HuH-7.5 (cell line): ENCODE data around the gene PPM1E.
"Not testable (repeated sequence)": the region's sequence is repeated elsewhere in the genome, so short reads cannot be mapped to it uniquely, and the experiment has no call there.

Experiments
- DNase-seq: peaks from one replicate; pipeline ENCODE4 v3.0.0; 2011; ENCODE audit warnings: low spot score

Gene PPM1E

DNA sequence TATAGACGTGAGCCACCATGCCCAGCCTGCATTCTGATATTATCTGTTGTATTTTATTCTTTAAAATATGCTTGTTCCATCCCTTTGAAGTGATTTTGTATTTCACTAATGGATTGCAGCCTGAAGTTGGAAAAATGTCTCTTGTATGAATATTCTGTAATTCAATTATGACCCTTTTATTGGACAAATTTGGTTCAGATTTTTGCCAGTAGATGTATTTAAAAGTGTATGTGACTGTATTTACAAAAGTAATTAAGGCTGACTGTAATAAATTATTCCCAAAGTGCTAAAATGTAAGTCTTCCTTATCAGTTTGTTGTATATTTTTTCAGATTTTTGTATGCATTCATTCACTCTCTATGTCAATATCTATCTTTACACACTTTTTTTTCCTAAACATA is 23.8 kb downstream of the PPM1E start:
- no peak for DNase-seq

DNA sequence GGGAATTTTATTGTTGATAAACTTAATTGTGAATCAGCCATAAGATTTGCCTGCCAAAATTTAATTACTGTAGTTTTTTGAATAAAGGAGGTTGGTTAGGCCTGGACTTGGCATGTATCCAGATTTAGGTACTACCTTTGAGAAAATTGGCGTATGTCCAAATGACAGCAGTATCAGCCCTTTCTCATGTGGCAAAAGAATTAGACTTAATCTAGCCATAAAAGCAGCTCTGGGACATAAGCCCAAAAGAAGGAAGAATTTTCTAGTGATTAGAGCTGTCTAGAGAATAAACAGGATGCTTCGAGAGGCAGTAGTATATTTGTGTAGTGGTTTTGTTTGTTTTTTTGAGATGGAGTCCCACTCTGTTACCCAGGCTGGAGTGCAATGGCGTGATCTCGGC is 27.7 kb downstream of the PPM1E start:
- DNase-seq = no peak

DNA sequence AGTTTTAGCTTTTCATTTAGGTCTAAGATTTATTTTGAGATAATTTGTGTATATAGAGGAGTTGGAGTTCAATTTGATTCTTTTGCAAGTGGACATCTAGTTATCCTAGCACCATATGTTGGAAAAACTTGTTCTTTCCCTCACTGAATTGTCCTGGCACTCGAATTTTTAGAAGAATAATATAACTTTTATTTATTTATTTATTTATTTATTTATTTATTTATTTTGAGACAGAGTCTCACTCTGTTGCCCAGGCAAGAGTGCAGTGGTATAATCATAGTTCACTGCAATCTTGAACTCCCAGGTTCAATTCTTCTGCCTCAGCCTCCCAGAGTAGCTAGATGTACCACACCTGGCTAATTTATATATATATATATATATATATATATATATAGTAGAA is 29.4 kb downstream of the PPM1E start:
- no peak for DNase-seq

DNA sequence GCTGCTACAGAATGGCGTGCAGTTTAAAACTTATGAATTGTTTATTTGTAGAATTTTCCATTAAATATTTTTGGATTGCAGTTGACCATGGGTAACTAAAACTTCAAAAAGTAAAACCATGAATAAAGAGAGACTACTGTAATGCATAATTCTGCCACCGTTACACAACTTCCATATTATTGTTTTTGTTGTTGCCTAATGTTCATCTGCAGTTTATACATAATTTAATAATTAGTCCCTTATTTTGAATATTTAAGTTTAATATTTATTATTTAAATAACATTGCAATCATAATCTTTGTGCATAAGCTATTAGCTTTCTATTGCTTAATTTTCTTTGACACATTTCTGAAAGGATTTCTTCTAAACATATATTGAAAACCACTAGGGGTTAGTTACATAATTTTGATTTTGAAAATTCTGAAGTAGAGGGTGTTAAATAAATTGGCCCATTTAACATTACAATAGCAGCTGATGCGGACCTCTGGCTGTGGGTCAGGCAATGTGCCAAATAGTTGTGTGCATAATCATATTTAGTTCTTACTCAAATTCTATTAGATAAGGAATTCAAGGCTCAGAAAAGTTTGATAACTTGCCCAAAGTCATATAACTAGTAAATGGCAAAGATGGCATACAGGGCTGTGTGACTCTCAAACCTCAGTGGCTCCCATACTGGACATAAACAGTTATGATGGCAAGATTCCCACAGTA is 31.1 kb downstream of the PPM1E start:
- DNase-seq = no peak

DNA sequence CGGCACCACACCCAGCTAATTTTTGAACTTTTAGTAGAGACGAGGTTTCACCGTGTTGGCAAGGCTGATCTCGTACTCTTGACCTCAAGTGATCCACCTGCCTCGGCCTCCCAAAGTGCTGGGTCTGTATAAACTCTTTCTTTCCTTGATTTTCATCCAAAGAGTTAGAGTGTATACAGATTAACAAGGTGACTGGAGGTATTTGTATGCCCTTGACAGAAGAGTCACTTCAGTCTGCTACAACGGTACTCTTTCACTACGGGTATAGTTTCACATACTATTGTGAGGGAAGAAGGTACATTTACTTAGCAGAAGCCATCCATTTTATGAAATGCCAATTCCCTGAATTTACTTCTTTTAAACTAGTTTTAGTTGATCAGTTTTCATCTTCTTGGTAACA is 32.5 kb downstream of the PPM1E start:
- DNase-seq = no peak

DNA sequence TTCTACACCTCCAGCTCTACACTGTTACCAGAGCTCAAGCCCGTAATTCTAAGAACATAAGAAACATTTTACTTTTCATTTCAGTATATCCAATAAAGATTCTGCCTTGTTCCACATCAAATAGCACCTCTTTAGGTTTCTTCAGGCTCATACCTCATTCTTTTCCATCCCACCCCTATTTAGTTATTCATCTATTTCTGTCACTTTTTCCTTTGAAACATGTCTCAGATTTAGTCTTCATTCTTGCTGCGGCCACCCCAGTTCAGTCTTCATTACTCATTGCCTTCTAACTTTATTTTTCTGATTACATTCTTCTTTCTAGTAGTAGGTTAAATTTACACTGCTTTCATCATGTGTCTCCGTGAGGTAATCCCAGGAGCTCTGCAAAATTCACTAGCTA is 33.5 kb downstream of the PPM1E start:
- no peak for DNase-seq

DNA sequence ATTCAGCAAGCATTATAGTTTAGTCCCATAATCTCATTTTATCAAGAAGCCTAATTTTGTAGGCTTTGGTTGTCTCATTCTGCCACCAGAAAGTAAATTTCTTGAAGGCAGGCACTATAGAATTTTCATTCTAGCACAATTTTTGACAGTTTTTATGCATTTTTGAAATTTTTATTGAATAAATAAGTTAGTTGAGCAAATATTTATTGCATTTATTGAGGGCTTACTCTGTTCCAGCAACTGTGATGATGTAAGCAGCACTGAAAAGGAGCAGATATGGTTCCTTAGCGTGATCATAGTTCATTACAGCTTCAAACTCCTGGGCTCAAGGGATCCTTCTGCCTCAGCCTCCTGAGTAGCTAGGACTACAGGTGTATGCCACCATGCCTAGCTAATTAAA is 34.2 kb downstream of the PPM1E start:
- no peak for DNase-seq

DNA sequence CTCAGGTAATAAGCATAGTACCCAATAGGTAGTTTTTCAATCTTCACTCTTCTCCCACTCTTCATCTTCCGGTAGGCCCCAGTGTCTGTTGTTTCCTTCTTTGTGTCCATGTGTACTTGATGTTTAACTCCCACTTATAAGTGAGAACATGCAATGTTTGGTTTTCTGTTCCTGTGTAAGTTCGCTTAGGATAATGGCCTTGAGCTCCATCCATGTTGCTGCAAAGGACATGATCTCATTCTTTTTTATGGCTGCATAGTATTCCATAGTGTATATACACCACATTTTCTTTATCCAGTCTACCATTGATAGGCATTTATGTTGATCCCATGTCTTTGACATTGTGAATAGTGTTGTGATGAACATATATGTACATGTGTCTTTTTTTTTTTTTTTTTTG is 38.9 kb downstream of the PPM1E start:
- not testable (repeated sequence) for DNase-seq

DNA sequence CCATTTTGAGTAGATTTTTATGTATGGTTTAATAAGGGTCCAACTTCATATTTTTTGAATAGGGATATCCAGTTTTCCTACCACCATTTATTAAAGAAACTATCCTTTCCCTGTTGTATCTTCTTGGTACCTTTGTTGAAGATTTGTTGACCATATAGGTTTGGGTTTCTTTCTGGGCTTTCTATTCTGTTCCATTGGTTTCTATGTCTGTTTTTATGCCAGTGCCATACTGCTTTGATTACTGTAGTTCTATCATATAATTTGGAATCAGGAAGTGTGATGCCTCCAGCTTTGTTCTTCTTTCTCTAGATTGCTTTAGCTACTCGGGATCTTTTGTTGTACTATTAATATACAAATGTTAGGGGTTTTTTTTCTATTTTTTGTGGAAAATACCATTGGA is 46.5 kb downstream of the PPM1E start:
- no peak for DNase-seq

DNA sequence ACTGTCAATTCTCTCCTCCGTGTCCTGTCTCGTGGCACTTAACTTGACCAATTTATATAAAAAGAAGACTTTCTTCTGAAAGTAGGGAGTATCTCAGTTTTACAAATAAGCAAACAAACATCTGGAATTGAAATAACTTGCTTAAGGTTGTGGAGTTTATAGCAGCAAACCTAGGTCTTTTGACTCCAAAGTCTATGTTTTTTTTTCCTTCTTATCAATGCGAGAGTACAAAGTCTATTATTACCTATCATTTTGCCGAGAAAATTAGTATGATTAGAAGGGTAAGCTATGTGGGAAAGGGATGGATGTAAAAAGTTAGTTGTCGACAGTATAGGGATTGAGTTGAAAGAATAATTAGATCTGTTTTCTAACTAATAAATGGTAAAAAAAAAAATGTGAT is 50.4 kb downstream of the PPM1E start:
- no peak for DNase-seq

DNA sequence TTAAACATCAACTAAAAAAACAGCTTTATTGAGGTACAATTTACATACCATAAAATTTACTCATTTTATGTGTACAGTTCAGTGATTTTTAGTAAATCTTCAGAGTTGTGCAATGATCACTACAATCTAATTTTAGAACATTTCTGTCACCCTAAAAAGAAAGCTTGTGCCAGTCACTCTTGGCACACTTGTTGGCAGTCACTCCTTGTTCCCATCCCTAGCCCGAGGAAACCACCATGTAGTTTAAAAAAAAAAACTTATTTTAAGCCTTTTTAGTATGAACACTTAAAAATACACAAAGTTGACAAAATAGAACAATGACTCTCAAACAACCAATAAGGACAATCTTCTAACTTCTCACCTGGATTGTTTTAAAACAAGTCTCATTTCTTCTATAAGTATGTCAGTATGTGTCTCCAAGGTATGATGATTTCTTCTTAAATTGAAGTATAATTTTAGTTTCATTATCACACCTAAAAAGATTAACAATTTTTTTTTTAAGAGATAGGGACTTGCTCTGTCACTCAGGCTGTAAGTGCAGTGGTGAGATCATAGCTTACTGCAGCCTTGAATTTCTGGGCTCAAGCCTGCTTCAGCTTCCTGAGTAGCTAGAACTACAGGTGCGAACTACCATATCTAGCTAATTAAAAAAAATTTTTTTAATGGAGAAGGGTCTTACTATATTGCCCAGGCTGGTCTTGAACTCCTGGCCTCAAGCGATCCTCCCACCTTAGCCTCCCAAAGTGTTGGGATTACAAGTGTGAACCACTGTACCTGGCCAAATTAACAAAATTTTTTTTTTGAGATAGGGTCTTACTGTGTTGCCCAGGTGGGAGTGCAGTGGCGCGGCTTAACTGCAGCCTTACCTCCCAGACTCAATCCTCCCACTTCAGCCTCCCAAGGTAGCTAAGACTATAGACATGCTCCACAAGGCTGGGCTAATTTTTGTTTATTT is 53.2 kb downstream of the PPM1E start:
- no peak for DNase-seq

DNA sequence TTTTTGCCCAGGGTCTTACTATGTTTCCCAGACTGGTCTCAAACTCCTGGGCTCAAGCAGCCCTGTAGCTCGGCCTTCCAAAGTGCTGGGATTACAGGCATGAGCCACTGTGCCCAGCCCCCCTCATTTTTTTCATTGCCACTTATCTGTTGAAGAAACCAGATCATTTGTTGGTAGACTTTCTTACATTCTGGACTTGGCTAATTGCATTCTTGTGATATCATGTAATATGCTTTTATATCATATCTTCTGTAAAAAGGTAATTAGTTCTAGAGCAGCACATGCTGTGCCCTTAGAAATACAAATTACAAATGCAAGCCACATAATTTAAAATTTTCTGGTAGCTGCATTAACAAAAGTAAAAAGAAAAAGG is 53.9 kb downstream of the PPM1E start:
- DNase-seq = no peak

DNA sequence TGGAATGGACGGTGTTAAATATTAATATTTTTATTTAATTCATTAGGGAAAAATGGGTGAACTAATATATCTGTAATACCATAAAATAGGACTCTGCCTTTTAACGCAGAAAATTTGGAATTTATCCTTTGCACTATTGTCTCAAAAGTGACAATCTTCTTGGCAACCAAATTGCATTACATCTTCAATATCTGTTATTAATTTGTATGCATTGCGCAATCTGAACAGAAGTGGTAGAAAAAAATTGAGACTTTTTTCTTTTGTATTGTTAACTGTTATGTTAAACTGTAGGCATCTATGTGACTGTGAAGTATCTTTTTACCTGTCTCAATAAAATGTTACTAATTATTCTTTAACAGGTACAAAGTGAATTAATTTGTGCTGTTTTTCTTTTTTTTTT is 55.6 kb downstream of the PPM1E start:
- no peak for DNase-seq

DNA sequence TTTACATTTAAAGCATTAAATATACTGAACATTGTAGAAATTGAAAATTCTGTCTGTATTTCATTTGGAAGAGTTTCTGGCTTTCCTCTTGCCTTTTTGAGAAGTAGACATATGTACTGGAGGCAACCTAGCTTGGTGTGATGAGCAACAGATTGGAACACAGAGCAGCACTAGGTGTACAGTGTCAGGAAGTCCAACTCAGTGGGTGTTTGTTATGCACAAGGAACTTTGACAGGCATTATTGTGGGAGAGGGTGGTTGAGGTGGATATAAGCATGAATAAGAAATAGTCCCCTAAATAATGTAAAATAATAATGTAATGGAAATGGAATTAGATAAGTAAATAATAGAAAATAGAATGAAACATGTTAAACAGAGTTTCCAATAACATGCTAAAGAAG is 58.1 kb downstream of the PPM1E start:
- DNase-seq = no peak

DNA sequence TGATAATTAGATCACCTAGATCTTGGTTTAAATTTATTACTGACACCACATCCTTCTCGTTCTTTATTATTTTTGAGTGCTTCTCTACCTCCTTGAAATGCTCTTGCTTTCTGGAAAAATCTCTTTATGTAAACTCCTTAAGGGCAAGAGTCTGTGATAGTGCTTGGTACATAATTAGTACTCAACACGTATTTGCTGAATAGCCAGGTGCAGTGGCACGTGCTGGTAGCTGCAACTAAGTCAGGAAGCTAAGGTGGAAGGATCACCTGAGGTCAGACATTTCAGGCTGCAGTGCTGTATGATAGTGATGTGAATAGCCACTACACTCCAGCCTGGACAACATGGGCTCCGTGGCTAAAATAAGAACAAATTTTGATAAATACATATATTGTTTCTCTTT is 63.0 kb downstream of the PPM1E start:
- no peak for DNase-seq

DNA sequence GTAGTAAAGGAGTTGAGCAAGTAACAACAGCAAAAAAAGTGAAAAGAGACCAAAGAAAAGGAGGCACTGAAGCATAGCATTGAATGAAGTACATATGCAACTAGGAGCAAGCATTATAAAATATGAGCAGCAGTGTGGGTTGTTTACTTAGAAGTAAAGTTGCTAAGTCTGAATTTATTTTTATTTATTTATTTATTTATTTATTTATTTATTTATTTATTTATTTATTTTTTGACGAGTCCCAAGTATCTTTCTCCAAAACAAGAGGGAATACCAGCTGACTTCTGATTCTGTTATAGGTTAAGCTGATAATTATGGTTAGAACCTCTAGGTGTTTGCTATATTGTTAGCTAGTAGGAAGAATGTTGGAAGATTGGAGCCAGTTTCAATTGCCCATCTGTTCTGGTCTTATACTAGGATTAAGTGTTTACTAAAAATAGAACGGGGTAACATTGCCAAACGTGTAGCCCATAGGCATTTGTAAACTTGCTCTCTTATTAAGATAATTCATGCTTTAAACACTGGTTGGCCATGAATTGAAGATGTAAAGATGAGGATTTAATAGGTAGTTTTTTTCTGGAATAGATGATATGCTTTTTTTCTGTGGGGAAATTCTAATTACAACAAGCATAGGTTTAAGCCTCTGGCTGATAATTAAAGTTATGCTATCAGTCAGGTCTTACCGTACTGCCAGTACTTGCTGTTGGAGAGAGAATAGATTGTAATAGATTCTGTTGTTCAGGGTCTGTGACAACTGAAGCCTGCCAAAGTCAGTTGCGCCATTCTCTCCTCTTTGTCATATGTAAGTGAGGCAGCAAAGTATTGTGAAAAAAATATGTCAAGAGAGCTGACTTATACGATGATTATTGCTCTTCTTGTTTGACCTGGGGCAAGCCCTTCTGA is 66.7 kb downstream of the PPM1E start:
- DNase-seq = no peak

DNA sequence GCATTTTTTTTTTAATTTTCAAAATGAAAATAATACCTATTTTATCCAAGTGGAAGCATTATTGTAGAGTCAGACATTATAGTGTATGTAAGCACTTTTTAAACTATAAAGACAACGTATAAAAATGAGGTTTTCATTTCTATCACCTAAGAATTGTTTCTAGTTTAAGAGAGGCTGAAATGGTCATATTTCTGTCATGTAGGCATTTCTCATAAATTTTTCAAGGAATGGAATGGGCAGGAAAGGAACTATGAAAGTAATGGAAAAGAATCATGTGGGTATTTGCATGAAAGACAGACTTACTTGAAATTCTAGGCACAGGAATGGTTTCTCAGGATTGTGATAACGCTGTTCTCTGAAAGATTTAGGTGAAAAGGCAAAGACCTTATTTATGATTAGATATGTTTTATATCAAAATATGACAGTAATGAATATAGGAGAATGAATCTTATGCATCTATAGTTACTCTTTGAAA is 67.4 kb downstream of the PPM1E start:
- DNase-seq = no peak

DNA sequence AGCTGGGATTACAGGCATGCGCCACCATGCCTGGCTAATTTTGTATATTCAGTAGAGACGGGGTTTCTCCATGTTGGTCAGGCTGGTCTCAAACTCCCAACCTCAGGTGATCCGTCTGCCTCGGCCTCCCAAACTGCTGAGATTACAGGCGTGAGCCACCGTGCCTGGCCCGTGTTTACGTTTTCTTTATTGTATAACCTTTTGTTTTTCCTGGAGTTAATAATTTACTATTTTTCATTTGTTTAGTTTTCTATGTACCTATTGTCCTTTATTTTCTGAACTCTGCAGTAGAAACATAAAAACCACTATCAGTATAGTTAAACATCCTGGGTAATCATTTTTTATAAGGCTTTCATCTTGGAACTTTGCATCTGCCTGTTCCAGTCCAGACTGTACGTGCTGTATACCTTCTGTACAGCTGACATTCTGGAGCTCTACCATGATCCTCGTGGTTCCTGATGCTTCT is 73.6 kb downstream of the PPM1E start:
- no peak for DNase-seq

DNA sequence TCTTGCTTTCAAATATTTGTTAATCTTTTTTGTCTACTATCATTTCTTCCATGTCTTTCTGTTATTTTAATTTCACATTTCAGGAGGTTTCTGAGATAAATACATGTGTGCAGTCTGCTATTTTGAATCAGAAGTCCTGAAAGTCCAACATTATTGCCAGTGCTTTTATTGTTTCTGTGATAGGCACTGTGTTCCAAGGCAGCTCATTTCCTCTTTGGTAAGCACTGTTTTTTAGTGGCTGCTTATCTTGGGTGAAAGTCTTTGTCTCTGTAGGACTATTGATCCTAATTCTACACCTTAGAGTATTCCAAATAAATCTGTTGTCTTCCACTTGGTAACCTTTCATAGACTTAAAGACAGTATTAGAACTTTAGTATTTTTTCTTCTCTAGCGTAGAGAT is 76.1 kb downstream of the PPM1E start:
- DNase-seq = no peak

DNA sequence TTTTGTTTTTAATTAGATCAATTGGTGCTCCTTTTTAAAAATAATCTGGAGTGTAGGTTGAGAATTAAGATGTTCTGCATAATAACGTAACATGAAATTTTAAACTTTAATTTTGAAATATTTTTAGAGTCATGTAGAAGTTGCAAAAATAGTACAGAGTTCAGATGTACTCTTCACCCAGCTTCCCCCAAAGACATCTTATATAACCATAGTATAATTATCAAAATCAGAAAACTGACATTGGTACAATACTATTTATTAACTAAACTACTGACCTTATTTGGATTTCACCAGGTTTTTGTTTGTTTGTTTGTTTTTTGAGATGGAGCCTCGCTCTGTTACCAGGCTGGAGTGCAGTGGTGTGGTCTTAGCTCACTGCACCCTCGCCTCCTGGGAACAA is 76.9 kb downstream of the PPM1E start:
- no peak for DNase-seq

DNA sequence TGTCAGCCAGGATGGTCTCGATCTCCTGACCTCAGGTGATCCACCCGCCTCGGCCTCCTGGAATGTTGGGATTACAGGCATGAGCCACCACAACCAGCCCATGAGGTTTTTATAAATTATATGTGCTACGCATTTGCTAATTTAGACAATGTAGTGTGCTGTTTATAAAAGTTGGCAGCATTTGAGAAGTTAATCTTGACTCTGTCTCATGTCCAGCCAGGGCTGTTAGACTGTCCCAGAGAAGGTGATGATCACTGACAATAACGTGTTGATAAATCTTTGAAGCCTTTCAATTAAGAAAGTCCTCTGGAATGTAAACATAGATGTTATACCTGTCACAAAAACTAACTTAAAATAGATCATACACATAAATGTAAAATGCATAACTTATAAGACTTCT is 82.0 kb downstream of the PPM1E start:
- no peak for DNase-seq
